ENCODE data around the gene IFNA17.
"Not testable (repeated sequence)": the region's sequence is repeated elsewhere in the genome, so short reads cannot be mapped to it uniquely, and the experiment has no call there.

Gene IFNA17

DNA sequence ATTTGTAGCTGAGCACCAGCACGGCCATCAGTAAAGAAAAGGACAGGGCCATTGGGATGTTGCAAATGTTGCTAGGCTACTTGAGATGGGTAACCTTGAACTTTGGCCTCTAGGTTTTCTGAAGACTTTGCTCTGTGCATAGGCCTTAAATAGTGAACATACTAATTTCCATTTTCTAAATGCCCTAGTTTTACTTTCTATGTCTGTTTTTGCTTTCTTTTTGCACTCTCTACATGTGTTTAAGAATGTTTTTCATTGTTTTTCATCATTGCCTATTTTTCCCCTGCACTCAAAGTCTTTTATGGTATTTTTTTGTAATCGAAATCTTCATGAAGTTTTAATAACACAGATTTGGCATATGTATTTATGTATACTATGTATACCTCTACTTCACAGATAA lies at the start of gene IFNA17:
IFNA17 (minus strand) TSS at position 101 of the 400 bp plus-strand sequence; CDS start at position 52, 49 bp downstream.
- no peak within 1 kb of the TSS for H3K4me3 ChIP-seq (ENCODE audit: low read depth, low read length)
- no peak for DNase-seq (ENCODE audit: low read depth)

DNA sequence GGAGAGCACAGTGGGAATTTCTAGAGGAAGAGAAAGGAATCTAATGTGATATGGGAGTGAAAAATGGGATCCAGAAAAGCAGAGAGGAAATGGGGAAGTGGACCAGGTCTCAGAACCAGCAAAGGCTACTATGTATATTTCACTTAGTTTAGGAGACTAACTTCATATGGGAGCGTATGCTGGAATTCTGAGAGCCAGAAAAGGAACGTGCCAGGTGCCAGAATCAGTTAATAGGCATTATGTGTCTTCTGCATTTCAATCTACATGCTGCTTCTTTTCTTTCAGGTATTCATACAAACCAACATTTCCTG lies 40.3 kb upstream of the IFNA17 start:
- DNase-seq (ENCODE audit: low read depth): no peak
- no peak overlapping the region for H3K4me3 ChIP-seq (ENCODE audit: low read depth, low read length)

DNA sequence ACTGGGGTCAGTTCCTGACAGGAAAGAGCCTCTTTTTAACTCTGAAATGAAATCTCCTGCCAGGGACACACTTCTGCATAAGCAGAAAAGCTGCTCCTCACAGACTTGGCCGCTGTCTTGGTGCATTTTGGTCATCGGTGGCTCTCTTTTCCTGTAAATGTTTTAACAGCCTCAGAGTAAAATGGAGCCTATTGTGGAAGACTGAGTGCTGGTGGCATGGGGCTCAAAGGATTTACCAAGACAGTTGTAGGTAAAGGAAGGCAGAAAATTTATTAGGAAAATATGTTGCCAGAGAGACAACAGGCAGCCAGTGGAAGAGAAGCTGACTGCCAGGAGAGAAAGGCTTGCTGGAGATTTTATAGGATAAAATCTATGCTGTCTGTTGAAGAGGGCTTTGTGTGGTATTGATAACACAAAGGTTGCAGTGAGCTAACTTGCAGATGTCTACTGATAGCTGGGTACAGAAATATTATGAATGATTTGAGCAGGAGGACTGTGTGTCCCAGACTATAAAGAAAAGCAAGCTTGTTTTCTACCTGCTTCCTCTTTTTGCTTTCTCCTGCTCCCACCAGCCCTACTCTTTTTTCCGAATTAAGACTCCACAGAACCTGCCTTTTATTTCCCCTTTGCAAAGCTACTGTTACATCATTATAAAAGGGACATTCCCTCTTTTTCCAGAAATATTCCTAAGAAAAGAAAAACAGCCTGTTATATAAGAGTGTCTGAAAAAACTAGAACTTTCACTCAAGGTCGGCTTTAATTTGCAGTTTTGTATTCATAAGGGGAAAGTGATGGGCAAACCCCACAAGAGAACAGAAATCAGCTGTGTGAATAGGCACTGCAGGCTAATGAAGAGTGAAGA lies 39.7 kb upstream of the IFNA17 start:
- no peak for DNase-seq (ENCODE audit: low read depth)
- H3K4me3 ChIP-seq (ENCODE audit: low read depth, low read length): no peak overlapping the region

DNA sequence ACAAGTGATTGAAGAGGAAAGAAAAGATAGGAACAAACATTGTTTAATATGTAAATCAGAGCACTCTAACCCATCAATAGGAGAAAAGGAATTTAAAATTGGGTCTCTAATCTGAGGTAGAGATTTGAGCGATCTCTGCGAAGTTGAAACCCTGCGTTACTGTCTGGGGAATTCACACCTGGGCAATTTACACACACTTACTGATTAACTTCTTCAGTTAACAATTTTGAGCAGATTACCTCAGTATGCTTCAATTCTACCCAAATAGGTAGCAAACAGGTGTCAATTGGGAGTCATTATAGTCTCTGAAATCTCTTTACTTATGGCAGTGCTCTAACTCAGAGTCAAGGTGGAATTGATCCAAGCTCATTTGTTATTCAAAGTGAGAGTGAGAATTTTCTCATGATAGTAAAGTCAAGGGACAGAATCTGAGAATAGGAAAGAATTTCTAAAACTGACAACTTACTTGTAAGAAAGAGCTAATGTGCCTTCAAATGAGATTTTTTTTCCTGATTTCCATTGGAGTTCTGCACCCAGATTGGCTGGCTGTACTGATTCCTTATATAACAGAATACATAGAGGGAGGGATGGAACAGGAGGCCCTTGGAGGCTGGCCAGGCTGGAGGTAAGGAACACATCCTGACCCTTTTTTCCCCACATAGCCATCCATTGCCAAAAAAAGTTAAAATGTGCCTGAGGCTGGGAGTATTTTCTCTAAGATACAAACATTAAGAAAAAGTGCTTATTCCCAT lies 38.9 kb upstream of the IFNA17 start:
- no peak overlapping the region for H3K4me3 ChIP-seq (ENCODE audit: low read depth, low read length)
- no peak for DNase-seq (ENCODE audit: low read depth)

GRCh38 chr9:21265421-21266189 lies 37.6 kb upstream of the IFNA17 start:
- H3K4me3 ChIP-seq (ENCODE audit: low read depth, low read length): no peak overlapping the region
- no peak for DNase-seq (ENCODE audit: low read depth)

GRCh38 chr9:21255538-21256212 lies 27.7 kb upstream of the IFNA17 start:
- DNase-seq (ENCODE audit: low read depth): no peak
- H3K4me3 ChIP-seq (ENCODE audit: low read depth, low read length): no peak overlapping the region

GRCh38 chr9:21252721-21253547 lies 24.9 kb upstream of the IFNA17 start:
- H3K4me3 ChIP-seq (ENCODE audit: low read depth, low read length): no peak overlapping the region
- peak; percentile 4 for DNase-seq (ENCODE audit: low read depth)

DNA sequence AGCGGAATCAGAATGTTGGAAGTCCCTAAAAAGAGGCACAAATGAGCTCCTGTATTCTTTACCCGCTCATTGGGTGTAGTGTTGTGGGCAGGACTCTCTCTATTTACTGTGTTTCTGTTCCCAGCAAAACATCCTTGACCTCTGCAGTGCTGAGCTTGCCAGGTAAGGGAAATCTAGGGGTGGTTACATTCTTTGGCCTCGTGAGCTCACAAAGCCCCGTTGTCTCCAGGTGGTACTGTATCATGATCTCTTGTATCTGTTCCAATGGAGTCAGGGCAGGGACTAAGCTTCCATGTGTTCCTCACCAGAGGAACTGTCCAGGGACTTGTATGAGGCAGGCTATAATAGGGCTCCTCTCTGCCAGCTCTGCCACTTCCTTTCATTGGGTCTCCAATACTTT lies 23.6 kb upstream of the IFNA17 start:
- H3K4me3 ChIP-seq (ENCODE audit: low read depth, low read length): no peak overlapping the region
- DNase-seq (ENCODE audit: low read depth): no peak

GRCh38 chr9:21251190-21251589 lies 23.2 kb upstream of the IFNA17 start:
- no peak for DNase-seq (ENCODE audit: low read depth)
- no peak overlapping the region for H3K4me3 ChIP-seq (ENCODE audit: low read depth, low read length)

DNA sequence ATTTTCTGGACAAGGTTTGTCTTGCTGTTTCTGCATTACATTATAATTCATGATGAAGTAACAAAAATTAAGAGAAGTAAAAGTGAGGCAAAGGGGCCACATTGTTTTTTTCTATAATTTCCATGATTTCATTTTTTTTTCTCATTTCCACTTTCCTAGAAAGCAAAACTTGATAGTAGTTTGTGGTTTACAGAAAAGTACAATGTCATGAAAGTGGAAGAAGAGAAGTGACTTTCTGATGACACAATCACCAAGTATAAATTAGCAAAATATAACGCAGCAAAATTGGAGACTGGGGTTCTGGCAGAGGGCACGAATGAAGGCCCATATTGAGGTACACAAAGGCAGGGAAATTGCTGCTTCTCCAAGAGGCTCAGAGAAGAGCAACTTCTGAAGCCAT lies 16.8 kb upstream of the IFNA17 start:
- DNase-seq (ENCODE audit: low read depth): no peak
- no peak overlapping the region for H3K4me3 ChIP-seq (ENCODE audit: low read depth, low read length)

DNA sequence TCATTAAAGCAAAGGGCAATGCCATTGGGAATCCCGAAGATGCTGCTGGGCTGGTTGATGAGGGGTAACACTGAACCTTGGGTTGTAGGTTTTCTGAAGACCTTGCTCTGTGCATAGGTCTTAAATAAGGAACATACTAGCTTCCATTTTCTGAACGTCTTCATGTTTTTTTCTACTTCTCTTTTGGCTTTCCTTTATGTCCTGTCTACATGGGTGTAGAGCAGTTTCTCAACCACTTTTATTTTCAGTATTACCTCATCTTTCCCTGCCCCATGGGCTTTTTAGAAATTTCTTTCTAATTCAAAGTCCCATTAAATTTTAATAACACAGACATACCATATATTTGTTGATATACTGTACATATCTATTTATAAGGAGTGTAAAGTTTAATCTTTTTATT lies 11.9 kb upstream of the IFNA17 start, which contains the start of gene IFNA14:
IFNA14 (minus strand) TSS at position 95 of the 400 bp plus-strand sequence; CDS start at position 25, 70 bp downstream.
- no peak within 1 kb of the TSS for H3K4me3 ChIP-seq (ENCODE audit: low read depth, low read length)
- no peak for DNase-seq (ENCODE audit: low read depth)

DNA sequence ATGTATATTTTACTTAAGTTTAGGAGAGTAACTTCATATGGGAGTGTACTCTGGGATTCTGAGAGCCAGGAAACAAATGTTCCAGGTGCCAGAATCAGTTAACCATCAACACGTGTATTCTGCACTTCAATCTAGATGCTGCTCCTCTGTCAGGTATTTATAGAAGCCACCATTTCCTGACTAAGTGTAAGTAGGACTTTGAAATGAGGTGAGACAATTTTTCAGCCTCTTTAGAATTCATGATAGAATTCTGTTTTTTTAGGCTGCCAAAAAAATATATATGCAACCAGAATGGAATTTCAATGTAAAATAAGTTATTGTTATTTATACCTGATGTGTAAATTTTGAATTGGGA lies 8.3 kb upstream of the IFNA17 start:
- not testable (repeated sequence) for DNase-seq (ENCODE audit: low read depth); H3K4me3 ChIP-seq (ENCODE audit: low read depth, low read length)

DNA sequence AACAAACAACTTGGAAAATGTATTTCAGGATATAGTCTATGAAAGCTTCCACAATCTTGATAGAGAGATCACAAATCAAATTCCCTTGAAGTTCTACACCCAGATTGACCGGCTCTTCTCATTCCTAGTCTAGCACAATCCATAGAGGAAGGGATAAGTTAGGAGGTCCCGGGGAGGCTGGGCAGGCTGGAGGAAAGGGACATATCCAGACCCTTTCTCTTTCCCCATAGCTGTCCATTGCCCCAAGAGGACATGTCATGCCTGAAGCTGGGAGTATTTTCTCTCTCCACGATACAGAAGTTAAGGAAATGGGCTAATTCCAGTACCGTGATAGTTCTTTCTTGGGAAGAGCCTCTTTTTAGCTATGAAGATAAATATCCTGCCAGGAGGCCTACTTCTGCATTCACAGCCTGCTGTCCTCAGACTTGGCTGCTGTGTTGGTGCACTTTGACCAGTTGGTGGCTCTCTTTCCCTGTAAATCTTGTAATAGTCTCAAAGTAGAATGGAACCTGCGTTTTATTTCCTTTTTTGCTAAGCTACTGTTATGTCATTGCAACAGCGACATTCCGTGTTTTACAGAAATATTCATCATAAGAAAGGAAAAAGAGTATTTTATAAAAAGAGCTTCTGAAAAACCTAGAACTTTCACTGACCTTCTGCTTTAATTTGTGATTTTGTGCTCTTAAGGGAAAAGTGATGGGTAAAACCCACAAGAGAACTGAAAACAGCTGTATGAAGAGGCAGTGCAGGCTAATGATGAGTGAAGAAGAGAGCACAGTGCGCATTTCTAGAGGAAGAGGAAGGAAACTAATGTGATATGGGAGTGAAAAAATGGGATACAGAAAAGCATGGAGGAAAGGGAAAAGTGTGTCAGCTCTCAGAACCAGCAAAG lies 7.7 kb upstream of the IFNA17 start:
- H3K4me3 ChIP-seq (ENCODE audit: low read depth, low read length): not testable (repeated sequence)
- peak; percentile 8 for DNase-seq (ENCODE audit: low read depth)

GRCh38 chr9:21234153-21234687 lies 6.2 kb upstream of the IFNA17 start:
- DNase-seq (ENCODE audit: low read depth): no peak
- no peak overlapping the region for H3K4me3 ChIP-seq (ENCODE audit: low read depth, low read length)

DNA sequence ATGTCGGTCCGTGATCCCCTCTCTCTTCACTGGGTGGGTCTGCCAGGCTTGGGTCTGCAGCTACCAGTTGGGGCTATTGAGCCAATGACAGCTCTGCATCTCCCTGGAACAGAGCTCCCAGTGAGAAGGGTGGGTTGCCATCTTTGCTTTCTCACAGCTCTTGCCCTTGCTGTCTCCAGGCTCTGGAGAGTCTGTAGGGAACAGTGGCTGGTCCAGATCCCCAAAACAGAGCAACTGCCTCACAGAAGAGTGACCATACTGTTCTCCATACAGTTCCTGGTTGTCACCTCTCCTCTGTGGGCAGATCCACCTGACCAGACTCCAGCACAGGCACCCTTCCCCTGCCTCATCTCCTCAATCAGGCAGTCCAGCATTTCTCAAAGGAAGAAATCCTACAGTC lies 5.2 kb upstream of the IFNA17 start:
- H3K4me3 ChIP-seq (ENCODE audit: low read depth, low read length): no peak overlapping the region
- DNase-seq (ENCODE audit: low read depth): no peak

GRCh38 chr9:21217211-21217610 lies 10.8 kb downstream of the IFNA17 start, which contains the start of gene IFNA16:
IFNA16 (minus strand) TSS chr9:21217311; CDS start chr9:21217305, 6 bp downstream.
- DNase-seq (ENCODE audit: low read depth); H3K4me3 ChIP-seq (ENCODE audit: low read depth, low read length): not testable (repeated sequence)
